ENCODE results near the gene ARHGAP6.
"Not testable (repeated sequence)": the region's sequence is repeated elsewhere in the genome, so short reads cannot be mapped to it uniquely, and the experiment has no call there.

The ARHGAP6 gene

GRCh38 chrX:11628399-11628798 lies 37.3 kb downstream of the ARHGAP6 start:
- in situ Hi-C loops (cut with HindIII; ENCODE audit: low pct_unique_long_range_greater_than_20kb, low sequenced_read_pairs) = no loop called here
- no peak for TF ChIP-seq JUND (IDR thresholded peaks at IDR 0.05; ENCODE audit: low read depth)
- DNase-seq (ENCODE audit: low read depth in 1 of 2, low spot score in 1 of 2) = no peak

GRCh38 chrX:11626351-11626750 lies 39.4 kb downstream of the ARHGAP6 start:
- DNase-seq (ENCODE audit: low read depth in 1 of 2, low spot score in 1 of 2) = no peak
- in situ Hi-C loops (cut with HindIII; ENCODE audit: low pct_unique_long_range_greater_than_20kb, low sequenced_read_pairs) = no loop called here
- TF ChIP-seq JUND (IDR thresholded peaks at IDR 0.05; ENCODE audit: low read depth) = no peak

- in situ Hi-C loops (cut with HindIII; ENCODE audit: low pct_unique_long_range_greater_than_20kb, low sequenced_read_pairs) = no loop called here
- DNase-seq (ENCODE audit: low read depth in 1 of 2, low spot score in 1 of 2) = no peak
- TF ChIP-seq JUND (IDR thresholded peaks at IDR 0.05; ENCODE audit: low read depth) = no peak
These were observed 46.3 kb downstream of the ARHGAP6 start for GRCh38 chrX:11619441-11619840.

GRCh38 chrX:11614253-11614652 lies 51.5 kb downstream of the ARHGAP6 start:
- in situ Hi-C loops (cut with HindIII; ENCODE audit: low pct_unique_long_range_greater_than_20kb, low sequenced_read_pairs); DNase-seq (ENCODE audit: low read depth in 1 of 2, low spot score in 1 of 2): not testable (repeated sequence)

- no peak for TF ChIP-seq JUND (IDR thresholded peaks at IDR 0.05; ENCODE audit: low read depth)
- no peak for DNase-seq (ENCODE audit: low read depth in 1 of 2, low spot score in 1 of 2)
- in situ Hi-C loops (cut with HindIII; ENCODE audit: low pct_unique_long_range_greater_than_20kb, low sequenced_read_pairs) = no loop called here
These were observed 53.8 kb downstream of the ARHGAP6 start for GRCh38 chrX:11611965-11612364.

GRCh38 chrX:11611161-11611560 lies 54.6 kb downstream of the ARHGAP6 start:
- in situ Hi-C loops (cut with HindIII; ENCODE audit: low pct_unique_long_range_greater_than_20kb, low sequenced_read_pairs) = no loop called here
- no peak for DNase-seq (ENCODE audit: low read depth in 1 of 2, low spot score in 1 of 2)
- TF ChIP-seq JUND (IDR thresholded peaks at IDR 0.05; ENCODE audit: low read depth) = no peak

- in situ Hi-C loops (cut with HindIII; ENCODE audit: low pct_unique_long_range_greater_than_20kb, low sequenced_read_pairs) = no loop called here
- DNase-seq (ENCODE audit: low read depth in 1 of 2, low spot score in 1 of 2) = no peak
- TF ChIP-seq JUND (IDR thresholded peaks at IDR 0.05; ENCODE audit: low read depth) = no peak
These were observed 56.6 kb downstream of the ARHGAP6 start for GRCh38 chrX:11609109-11609508.

GRCh38 chrX:11606408-11606807 lies 59.3 kb downstream of the ARHGAP6 start:
- TF ChIP-seq JUND (IDR thresholded peaks at IDR 0.05; ENCODE audit: low read depth) = no peak
- in situ Hi-C loops (cut with HindIII; ENCODE audit: low pct_unique_long_range_greater_than_20kb, low sequenced_read_pairs) = no loop called here
- no peak for DNase-seq (ENCODE audit: low read depth in 1 of 2, low spot score in 1 of 2)

- no peak for DNase-seq (ENCODE audit: low read depth in 1 of 2, low spot score in 1 of 2)
- in situ Hi-C loops (cut with HindIII; ENCODE audit: low pct_unique_long_range_greater_than_20kb, low sequenced_read_pairs) = no loop called here
- no peak for TF ChIP-seq JUND (IDR thresholded peaks at IDR 0.05; ENCODE audit: low read depth)
These were observed 65.1 kb downstream of the ARHGAP6 start for GRCh38 chrX:11600578-11600977.

- no peak for TF ChIP-seq JUND (IDR thresholded peaks at IDR 0.05; ENCODE audit: low read depth)
- DNase-seq (ENCODE audit: low read depth in 1 of 2, low spot score in 1 of 2) = no peak
- in situ Hi-C loops (cut with HindIII; ENCODE audit: low pct_unique_long_range_greater_than_20kb, low sequenced_read_pairs) = no loop called here
These were observed 68.2 kb downstream of the ARHGAP6 start for GRCh38 chrX:11597479-11597878.

- no peak for TF ChIP-seq JUND (IDR thresholded peaks at IDR 0.05; ENCODE audit: low read depth)
- in situ Hi-C loops (cut with HindIII; ENCODE audit: low pct_unique_long_range_greater_than_20kb, low sequenced_read_pairs) = no loop called here
- no peak for DNase-seq (ENCODE audit: low read depth in 1 of 2, low spot score in 1 of 2)
These were observed 73.9 kb downstream of the ARHGAP6 start for GRCh38 chrX:11591723-11592346.

- DNase-seq (ENCODE audit: low read depth in 1 of 2, low spot score in 1 of 2) = no peak
- in situ Hi-C loops (cut with HindIII; ENCODE audit: low pct_unique_long_range_greater_than_20kb, low sequenced_read_pairs) = no loop called here
- TF ChIP-seq JUND (IDR thresholded peaks at IDR 0.05; ENCODE audit: low read depth) = no peak
These were observed 76.1 kb downstream of the ARHGAP6 start for GRCh38 chrX:11589641-11590040.

- in situ Hi-C loops (cut with HindIII; ENCODE audit: low pct_unique_long_range_greater_than_20kb, low sequenced_read_pairs) = no loop called here
- TF ChIP-seq JUND (IDR thresholded peaks at IDR 0.05; ENCODE audit: low read depth) = no peak
- DNase-seq (ENCODE audit: low read depth in 1 of 2, low spot score in 1 of 2) = no peak
These were observed 77.6 kb downstream of the ARHGAP6 start for GRCh38 chrX:11588097-11588496.

GRCh38 chrX:11585174-11585573 lies 80.5 kb downstream of the ARHGAP6 start:
- DNase-seq (ENCODE audit: low read depth in 1 of 2, low spot score in 1 of 2) = no peak
- TF ChIP-seq JUND (IDR thresholded peaks at IDR 0.05; ENCODE audit: low read depth) = no peak
- in situ Hi-C loops (cut with HindIII; ENCODE audit: low pct_unique_long_range_greater_than_20kb, low sequenced_read_pairs) = no loop called here

Data from T47D (cell line).